A549 treated with RU486 at 1 μM for 4 hours (cell line): Measurements from ENCODE around the gene SPATA31A6. TPM values are rescaled to one million over a fixed set of nuclear protein-coding genes. Genes with fewer than 3 reads are reported as not detected.

Experiments
- total RNA-seq: library from RNA; stranded (reverse); fragments of 200-300 nt; extraction: Qiagen RNA extraction; gene quantifications from 5 replicates; pipeline ENCODE4 v1.2.3, GENCODE V29; 2022; ENCODE audit warnings: low read depth

The SPATA31A6 gene
- not detected in 5 replicates for total RNA-seq

DNA sequence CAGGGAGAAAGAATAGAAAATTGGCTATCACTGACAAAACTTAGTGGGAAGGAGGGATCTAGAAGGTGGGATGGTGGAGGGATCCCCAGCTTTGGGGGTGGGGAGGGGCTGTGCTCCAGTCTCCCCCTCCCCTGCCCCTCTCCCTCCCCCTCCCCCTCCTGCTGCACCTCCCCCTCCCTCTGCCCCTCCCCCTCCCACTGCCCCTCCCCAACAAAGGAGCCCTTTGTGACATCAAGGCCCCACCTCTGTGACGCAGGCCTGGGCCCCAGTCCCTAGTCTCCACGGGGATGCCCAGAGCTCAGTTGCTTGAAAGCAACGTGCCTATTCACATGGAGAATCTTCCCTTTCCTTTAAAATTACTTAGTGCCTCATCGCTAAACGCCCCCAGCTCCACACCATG, at the start of gene SPATA31A6:
TSS of gene SPATA31A6 (plus strand) at position 301 of the 400 bp plus-strand sequence. CDS start at position 330, 29 bp downstream.

Other genes with a start within 250 kb of the SPATA31A6 start
- 15.9 to 18.8 TPM (median 16.6 TPM) in 5 replicates for gene CNTNAP3B, start 54.2 kb upstream of the SPATA31A6 start, total RNA-seq